Measurements from ENCODE around the gene SOS2.

SOS2 gene

DNA sequence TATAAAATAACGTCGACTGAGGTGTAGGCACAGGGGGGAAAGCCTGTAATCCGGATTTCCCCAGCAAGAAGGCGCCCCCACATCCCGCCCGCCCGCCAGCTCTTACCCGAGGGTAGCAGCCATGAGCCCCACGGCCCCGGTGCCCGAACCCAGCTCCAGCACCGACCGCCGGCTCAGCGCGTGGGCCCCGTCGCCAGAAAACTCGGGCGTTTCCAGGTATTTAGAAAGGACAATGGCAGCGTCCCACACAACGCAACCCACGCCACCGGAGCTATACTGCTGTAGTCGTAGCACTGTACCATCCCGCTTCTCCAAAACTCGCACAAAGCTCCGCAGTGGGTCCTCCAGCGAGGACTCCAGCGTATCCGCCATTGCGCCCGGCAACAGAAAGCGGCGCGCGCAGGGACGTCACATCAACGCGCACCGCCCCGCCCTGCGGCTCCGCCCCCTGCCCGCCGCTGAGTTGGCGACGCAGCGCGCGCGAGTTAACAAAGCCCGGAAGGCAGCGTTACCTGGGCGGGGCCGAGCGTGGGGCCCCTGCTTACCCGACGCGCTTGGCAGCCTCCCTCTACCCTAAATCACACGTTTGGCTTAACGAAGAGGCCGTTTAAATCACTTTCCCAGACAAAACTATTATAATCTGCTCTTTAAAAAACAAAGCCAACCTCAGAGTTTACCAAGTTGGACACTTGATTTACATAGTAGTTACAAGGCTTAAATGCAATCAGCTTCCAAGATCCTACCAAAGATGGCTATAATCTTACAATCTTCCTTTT lies 115.0 kb downstream of the SOS2 start, which contains the start of gene VCPKMT:
TSS of gene VCPKMT (minus strand) at position 392 of the 776 bp plus-strand sequence. CDS start at position 372, 20 bp downstream.
- Histone ChIP-seq H3K4me1 (ENCODE audit: insufficient read depth, low read length) (peaks cover 13% of the 10 kb centered on the region), H3K36me3 (ENCODE audit: insufficient read depth, low read length) (peaks cover 42% of the 10 kb centered on the region), H3K9ac (ENCODE audit: low read depth, low read length) (peak within 1 kb of the TSS; percentile 92), H3K27ac (ENCODE audit: low read depth, low read length) (peak within 1 kb of the TSS; percentile 87), H3K4me3 (ENCODE audit: low read length) (peak within 1 kb of the TSS; percentile 81), H3K27me3 (ENCODE audit: insufficient read depth, low read length) (no peaks in the 10 kb centered on the region), H3K9me3 (ENCODE audit: insufficient read depth, low read depth, low read length) (no peaks in the 10 kb centered on the region)
- under 1% methylated on average over 63 of the region's 63 CpGs for WGBS

GRCh38 chr14:50113381-50114035 lies 117.9 kb downstream of the SOS2 start:
- H3K27me3 ChIP-seq (ENCODE audit: insufficient read depth, low read length): no peaks in the 10 kb centered on the region
- H3K4me1 ChIP-seq (ENCODE audit: insufficient read depth, low read length): peaks cover 13% of the 10 kb centered on the region
- H3K4me3 ChIP-seq (ENCODE audit: low read length): no peak overlapping the region
- no peak overlapping the region for H3K9ac ChIP-seq (ENCODE audit: low read depth, low read length)
- no peaks in the 10 kb centered on the region for H3K9me3 ChIP-seq (ENCODE audit: insufficient read depth, low read depth, low read length)
- H3K36me3 ChIP-seq (ENCODE audit: insufficient read depth, low read length): peaks cover 71% of the 10 kb centered on the region
- no peak overlapping the region for H3K27ac ChIP-seq (ENCODE audit: low read depth, low read length)
- 95% methylated on average over 2 of the region's 4 CpGs for WGBS

DNA sequence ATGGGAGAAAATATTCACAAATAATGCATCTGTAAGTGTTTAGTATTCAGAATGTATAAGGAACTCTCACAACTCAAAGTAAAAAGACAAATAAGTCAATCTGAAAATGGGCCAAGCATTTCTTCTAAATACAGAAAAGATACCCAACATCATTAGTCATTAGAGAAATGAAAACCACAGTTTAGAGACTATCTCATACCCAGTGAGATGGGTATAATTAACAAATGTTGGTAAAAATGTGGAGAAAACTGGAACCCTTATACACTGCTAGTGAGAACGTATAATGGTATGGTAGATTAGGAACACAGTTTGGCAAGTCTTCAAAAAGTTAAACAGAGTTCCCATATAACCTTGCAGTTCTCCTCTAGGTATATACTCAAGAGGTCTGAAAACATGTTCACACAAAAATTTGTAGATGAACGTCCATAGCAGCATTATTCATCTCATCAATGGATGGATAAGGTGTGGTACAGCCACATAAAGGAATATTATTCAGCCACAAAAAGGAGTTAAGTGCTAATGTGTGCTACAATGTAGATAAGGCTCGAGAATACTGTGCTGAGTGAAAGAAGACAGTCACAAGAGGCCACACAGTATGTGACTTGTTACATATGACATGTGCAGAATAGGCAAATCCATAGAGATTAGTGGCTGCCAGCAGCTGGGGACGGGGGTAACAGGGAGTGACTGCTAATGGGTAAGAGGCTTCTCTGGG lies 120.9 kb downstream of the SOS2 start:
- Histone ChIP-seq H3K27me3 (ENCODE audit: insufficient read depth, low read length) (no peaks in the 10 kb centered on the region), H3K4me3 (ENCODE audit: low read length) (no peak overlapping the region), H3K36me3 (ENCODE audit: insufficient read depth, low read length) (peaks cover 72% of the 10 kb centered on the region), H3K27ac (ENCODE audit: low read depth, low read length) (no peak overlapping the region), H3K9me3 (ENCODE audit: insufficient read depth, low read depth, low read length) (no peaks in the 10 kb centered on the region), H3K9ac (ENCODE audit: low read depth, low read length) (no peak overlapping the region), H3K4me1 (ENCODE audit: insufficient read depth, low read length) (peaks cover 7% of the 10 kb centered on the region; the same call in 1 of the 2 replicates)
- 91% methylated on average over 4 of the region's 4 CpGs for WGBS

- no peak overlapping the region for H3K4me3 ChIP-seq (ENCODE audit: low read length)
- no peaks in the 10 kb centered on the region for H3K27me3 ChIP-seq (ENCODE audit: insufficient read depth, low read length)
- no peak overlapping the region for H3K27ac ChIP-seq (ENCODE audit: low read depth, low read length)
- H3K9ac ChIP-seq (ENCODE audit: low read depth, low read length): no peak overlapping the region
- no peaks in the 10 kb centered on the region for H3K9me3 ChIP-seq (ENCODE audit: insufficient read depth, low read depth, low read length)
- WGBS: 96% methylated on average over 5 of the region's 6 CpGs
- peaks cover 63% of the 10 kb centered on the region for H3K36me3 ChIP-seq (ENCODE audit: insufficient read depth, low read length)
- H3K4me1 ChIP-seq (ENCODE audit: insufficient read depth, low read length): peaks cover 7% of the 10 kb centered on the region; the same call in 1 of the 2 replicates
Observed at GRCh38 chr14:50109342-50109741, 122.0 kb downstream of the SOS2 start.

DNA sequence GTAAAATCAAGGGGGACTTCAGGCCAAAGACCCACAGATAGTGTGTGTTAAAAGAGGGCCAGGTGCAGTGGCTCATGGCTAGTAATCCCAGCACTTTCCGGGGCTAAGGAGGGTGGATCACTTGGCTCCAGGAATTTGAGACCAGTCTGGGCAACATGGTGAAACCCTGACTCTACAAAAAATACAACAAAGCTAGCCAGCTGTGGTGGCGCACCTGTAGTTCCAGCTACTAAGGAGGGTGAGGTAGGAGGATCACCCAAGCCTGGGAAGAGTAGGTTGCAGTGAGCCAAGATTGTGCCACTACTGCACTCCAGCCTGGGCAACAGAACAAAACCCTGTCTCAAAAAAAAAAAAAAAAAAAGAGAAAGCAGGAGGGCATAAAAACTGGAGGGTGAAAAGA lies 123.5 kb downstream of the SOS2 start:
- H3K27ac ChIP-seq (ENCODE audit: low read depth, low read length): peak overlapping the region; percentile 35; the same call in 1 of the 2 replicates
- no peak overlapping the region for H3K4me3 ChIP-seq (ENCODE audit: low read length)
- H3K27me3 ChIP-seq (ENCODE audit: insufficient read depth, low read length): no peaks in the 10 kb centered on the region
- peak overlapping the region; percentile 51; the same call in 1 of the 2 replicates for H3K9ac ChIP-seq (ENCODE audit: low read depth, low read length)
- no peaks in the 10 kb centered on the region for H3K9me3 ChIP-seq (ENCODE audit: insufficient read depth, low read depth, low read length)
- peaks cover 7% of the 10 kb centered on the region; the same call in 1 of the 2 replicates for H3K4me1 ChIP-seq (ENCODE audit: insufficient read depth, low read length)
- peaks cover 49% of the 10 kb centered on the region for H3K36me3 ChIP-seq (ENCODE audit: insufficient read depth, low read length)
- WGBS: 85% methylated on average over 2 of the region's 2 CpGs

- Histone ChIP-seq H3K36me3 (ENCODE audit: insufficient read depth, low read length) (peaks cover 32% of the 10 kb centered on the region), H3K4me3 (ENCODE audit: low read length) (no peak overlapping the region), H3K9me3 (ENCODE audit: insufficient read depth, low read depth, low read length) (no peaks in the 10 kb centered on the region), H3K27ac (ENCODE audit: low read depth, low read length) (no peak overlapping the region), H3K9ac (ENCODE audit: low read depth, low read length) (no peak overlapping the region), H3K27me3 (ENCODE audit: insufficient read depth, low read length) (no peaks in the 10 kb centered on the region), H3K4me1 (ENCODE audit: insufficient read depth, low read length) (peaks cover 7% of the 10 kb centered on the region; the same call in 1 of the 2 replicates)
- whole genome bisulfite sequencing: 94% methylated on average over 4 of the region's 4 CpGs
Observed at GRCh38 chr14:50106178-50106577, 125.2 kb downstream of the SOS2 start.

GRCh38 chr14:50103558-50103957 lies 127.8 kb downstream of the SOS2 start:
- peaks cover 6% of the 10 kb centered on the region for H3K36me3 ChIP-seq (ENCODE audit: insufficient read depth, low read length)
- WGBS: 88% methylated on average over 5 of the region's 6 CpGs
- no peaks in the 10 kb centered on the region for H3K9me3 ChIP-seq (ENCODE audit: insufficient read depth, low read depth, low read length)
- H3K9ac ChIP-seq (ENCODE audit: low read depth, low read length): no peak overlapping the region
- H3K27me3 ChIP-seq (ENCODE audit: insufficient read depth, low read length): no peaks in the 10 kb centered on the region
- peaks cover 7% of the 10 kb centered on the region; the same call in 1 of the 2 replicates for H3K4me1 ChIP-seq (ENCODE audit: insufficient read depth, low read length)
- no peak overlapping the region for H3K27ac ChIP-seq (ENCODE audit: low read depth, low read length)
- H3K4me3 ChIP-seq (ENCODE audit: low read length): no peak overlapping the region

DNA sequence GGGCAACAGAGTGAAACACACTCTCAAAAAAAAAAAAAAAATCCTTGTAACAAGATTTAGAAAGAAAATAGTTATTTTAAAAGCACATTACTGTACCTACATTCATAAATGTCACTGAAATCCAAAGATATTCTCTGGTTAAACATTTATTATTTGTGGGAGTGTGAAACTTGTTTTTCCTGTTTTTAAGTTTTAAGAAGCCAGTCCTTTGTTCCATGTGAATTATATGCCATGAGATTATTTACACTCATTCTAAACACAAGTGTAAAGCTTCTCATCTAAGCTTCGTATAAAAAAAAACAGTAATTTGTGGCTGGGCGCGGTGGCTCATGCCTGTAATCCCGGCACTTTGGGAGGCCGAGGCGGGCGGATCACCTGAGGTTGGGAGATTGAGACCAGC lies 130.0 kb downstream of the SOS2 start:
- Histone ChIP-seq H3K4me1 (ENCODE audit: insufficient read depth, low read length) (no peaks in the 10 kb centered on the region), H3K36me3 (ENCODE audit: insufficient read depth, low read length) (no peaks in the 10 kb centered on the region), H3K9me3 (ENCODE audit: insufficient read depth, low read depth, low read length) (no peaks in the 10 kb centered on the region), H3K9ac (ENCODE audit: low read depth, low read length) (no peak overlapping the region), H3K27me3 (ENCODE audit: insufficient read depth, low read length) (no peaks in the 10 kb centered on the region), H3K4me3 (ENCODE audit: low read length) (no peak overlapping the region), H3K27ac (ENCODE audit: low read depth, low read length) (no peak overlapping the region)
- whole genome bisulfite sequencing: 95% methylated on average over 6 of the region's 7 CpGs

DNA sequence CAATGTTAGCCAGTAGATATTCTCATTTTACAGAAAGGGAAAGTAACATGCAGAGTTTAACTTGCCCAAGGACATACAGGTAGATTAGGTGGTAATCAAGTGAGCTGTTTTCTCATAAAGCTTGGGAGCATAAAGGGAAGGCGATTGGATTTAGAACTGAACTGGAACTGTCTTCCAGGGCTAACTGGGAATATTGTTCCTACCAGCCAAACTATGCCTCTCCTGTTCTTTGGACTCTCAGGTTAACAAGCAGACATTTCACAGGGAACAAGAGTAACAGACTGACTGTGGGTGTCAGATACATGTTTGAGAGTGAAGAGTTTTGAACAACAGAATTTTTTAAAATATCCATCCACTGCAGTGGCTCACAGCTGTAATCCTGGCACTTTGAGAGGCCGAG lies 130.6 kb downstream of the SOS2 start:
- Histone ChIP-seq H3K9ac (ENCODE audit: low read depth, low read length) (no peak overlapping the region), H3K36me3 (ENCODE audit: insufficient read depth, low read length) (no peaks in the 10 kb centered on the region), H3K27ac (ENCODE audit: low read depth, low read length) (no peak overlapping the region), H3K4me1 (ENCODE audit: insufficient read depth, low read length) (no peaks in the 10 kb centered on the region), H3K9me3 (ENCODE audit: insufficient read depth, low read depth, low read length) (no peaks in the 10 kb centered on the region), H3K4me3 (ENCODE audit: low read length) (no peak overlapping the region), H3K27me3 (ENCODE audit: insufficient read depth, low read length) (no peaks in the 10 kb centered on the region)
- whole genome bisulfite sequencing: 94% methylated on average over 2 of the region's 2 CpGs

DNA sequence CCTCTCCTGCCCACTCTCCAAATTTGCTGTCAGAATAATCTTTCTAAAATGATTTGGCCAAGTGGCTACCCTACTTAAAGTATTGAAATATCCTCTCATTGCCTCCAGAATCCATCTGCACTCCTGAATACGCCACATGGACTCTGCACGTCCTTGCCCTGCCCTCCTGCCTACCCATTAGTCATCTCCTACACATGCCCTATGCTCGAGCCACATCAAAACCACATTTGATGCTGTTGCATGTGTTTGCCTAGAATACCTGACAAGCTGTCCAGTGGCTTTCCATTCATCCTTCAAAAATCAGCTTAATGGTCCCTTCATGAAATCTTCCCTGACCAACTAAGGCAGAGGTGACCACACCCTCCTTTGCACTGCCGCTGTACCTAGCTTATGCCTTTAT lies 132.0 kb downstream of the SOS2 start:
- H3K4me1 ChIP-seq (ENCODE audit: insufficient read depth, low read length): no peaks in the 10 kb centered on the region
- no peak overlapping the region for H3K9ac ChIP-seq (ENCODE audit: low read depth, low read length)
- no peaks in the 10 kb centered on the region for H3K36me3 ChIP-seq (ENCODE audit: insufficient read depth, low read length)
- WGBS: 93% methylated on average over 4 of the region's 4 CpGs
- H3K4me3 ChIP-seq (ENCODE audit: low read length): no peak overlapping the region
- no peak overlapping the region for H3K27ac ChIP-seq (ENCODE audit: low read depth, low read length)
- H3K9me3 ChIP-seq (ENCODE audit: insufficient read depth, low read depth, low read length): no peaks in the 10 kb centered on the region
- H3K27me3 ChIP-seq (ENCODE audit: insufficient read depth, low read length): no peaks in the 10 kb centered on the region

DNA sequence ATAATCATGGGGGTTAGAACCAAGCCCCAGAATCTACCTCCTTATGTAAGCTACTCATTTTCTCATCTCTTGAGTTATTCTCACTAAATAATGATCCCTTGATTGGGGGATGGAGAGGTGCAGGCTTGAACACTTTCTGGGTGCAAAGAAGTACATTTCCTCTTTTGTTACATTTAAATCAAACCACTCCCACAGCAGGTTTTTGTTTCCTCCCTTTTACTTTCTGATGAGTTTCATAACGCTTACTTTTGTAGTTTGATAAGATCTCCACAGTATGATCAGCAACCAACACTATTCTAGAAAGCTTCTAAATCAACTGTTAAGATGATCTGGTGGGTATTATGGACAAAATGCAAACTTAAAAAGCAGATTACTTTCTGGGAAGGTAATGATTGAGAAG lies 135.5 kb downstream of the SOS2 start:
- Histone ChIP-seq H3K27ac (ENCODE audit: low read depth, low read length) (no peak overlapping the region), H3K27me3 (ENCODE audit: insufficient read depth, low read length) (no peaks in the 10 kb centered on the region), H3K9me3 (ENCODE audit: insufficient read depth, low read depth, low read length) (no peaks in the 10 kb centered on the region), H3K36me3 (ENCODE audit: insufficient read depth, low read length) (no peaks in the 10 kb centered on the region), H3K9ac (ENCODE audit: low read depth, low read length) (no peak overlapping the region), H3K4me1 (ENCODE audit: insufficient read depth, low read length) (no peaks in the 10 kb centered on the region), H3K4me3 (ENCODE audit: low read length) (no peak overlapping the region)
- 80% methylated on average over 1 of the region's 1 CpG for WGBS

Data from HUES64 (cell line).